ENCODE data around the gene LSAMP.

Gene LSAMP

DNA sequence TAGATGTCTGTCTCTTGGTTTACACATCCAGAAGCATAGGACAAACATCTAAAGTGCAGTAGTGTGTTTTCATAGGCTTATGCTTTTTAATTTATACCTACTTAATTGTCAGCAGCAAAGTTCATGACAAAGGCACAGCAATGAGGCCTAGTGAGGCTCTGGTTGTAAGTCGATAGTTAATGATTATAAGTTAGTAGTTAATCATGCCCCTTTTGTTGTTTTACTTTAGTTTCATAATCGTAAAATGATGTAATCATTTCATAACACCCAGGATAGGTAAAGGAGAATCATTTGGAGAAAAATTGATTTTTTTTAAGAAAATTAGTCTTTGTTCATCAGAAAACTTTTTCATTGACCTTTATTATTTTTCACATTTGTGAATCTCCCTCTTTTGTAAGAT is 351.9 kb downstream of the LSAMP start:
- no peak for TF ChIP-seq EZH2phosphoT487 (IDR thresholded peaks at IDR 0.05; ENCODE audit: low read depth)
- TF ChIP-seq, protein P1, sequence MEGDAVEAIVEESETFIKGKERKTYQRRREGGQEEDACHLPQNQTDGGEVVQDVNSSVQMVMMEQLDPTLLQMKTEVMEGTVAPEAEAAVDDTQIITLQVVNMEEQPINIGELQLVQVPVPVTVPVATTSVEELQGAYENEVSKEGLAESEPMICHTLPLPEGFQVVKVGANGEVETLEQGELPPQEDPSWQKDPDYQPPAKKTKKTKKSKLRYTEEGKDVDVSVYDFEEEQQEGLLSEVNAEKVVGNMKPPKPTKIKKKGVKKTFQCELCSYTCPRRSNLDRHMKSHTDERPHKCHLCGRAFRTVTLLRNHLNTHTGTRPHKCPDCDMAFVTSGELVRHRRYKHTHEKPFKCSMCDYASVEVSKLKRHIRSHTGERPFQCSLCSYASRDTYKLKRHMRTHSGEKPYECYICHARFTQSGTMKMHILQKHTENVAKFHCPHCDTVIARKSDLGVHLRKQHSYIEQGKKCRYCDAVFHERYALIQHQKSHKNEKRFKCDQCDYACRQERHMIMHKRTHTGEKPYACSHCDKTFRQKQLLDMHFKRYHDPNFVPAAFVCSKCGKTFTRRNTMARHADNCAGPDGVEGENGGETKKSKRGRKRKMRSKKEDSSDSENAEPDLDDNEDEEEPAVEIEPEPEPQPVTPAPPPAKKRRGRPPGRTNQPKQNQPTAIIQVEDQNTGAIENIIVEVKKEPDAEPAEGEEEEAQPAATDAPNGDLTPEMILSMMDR (IDR thresholded peaks at IDR 0.05; ENCODE audit: low read depth, low read length), result no peak

GRCh38 chr3:116087426-116087825 is 357.9 kb downstream of the LSAMP start:
- Histone ChIP-seq H3K4me1 (ENCODE audit: low read length) (no peaks in the 10 kb centered on the region), H4K20me1 (ENCODE audit: insufficient read depth, low read length) (no peaks in the 10 kb centered on the region), H3K4me2 (ENCODE audit: low read length) (no peak overlapping the region), H3K9ac (ENCODE audit: low read length) (no peak overlapping the region), H3K36me3 (replicated peaks; ENCODE audit: low read depth, low read length) (no peaks in the 10 kb centered on the region), H3K9me3 (ENCODE audit: insufficient read depth, low read length) (no peaks in the 10 kb centered on the region), H3K27me3 (ENCODE audit: low read depth, low read length) (no peaks in the 10 kb centered on the region), H3K79me2 (ENCODE audit: low read length) (no peaks in the 10 kb centered on the region), H2AFZ (ENCODE audit: low read depth, low read length) (no peak overlapping the region), H3K4me3 (ENCODE audit: low read length) (no peak overlapping the region), H3K27ac (ENCODE audit: low read length) (no peak overlapping the region)
- no peak for TF ChIP-seq EZH2phosphoT487 (IDR thresholded peaks at IDR 0.05; ENCODE audit: low read depth)
- TF ChIP-seq, protein P1 (IDR thresholded peaks at IDR 0.05; ENCODE audit: low read depth, low read length), result no peak

More for the DNA sequence above, 351.9 kb downstream of the LSAMP start:
- Histone ChIP-seq H3K36me3 (replicated peaks; ENCODE audit: low read depth, low read length) (no peaks in the 10 kb centered on the region), H3K79me2 (ENCODE audit: low read length) (no peaks in the 10 kb centered on the region), H2AFZ (ENCODE audit: low read depth, low read length) (no peak overlapping the region), H3K9me3 (ENCODE audit: insufficient read depth, low read length) (no peaks in the 10 kb centered on the region), H4K20me1 (ENCODE audit: insufficient read depth, low read length) (no peaks in the 10 kb centered on the region), H3K4me2 (ENCODE audit: low read length) (no peak overlapping the region), H3K4me3 (ENCODE audit: low read length) (no peak overlapping the region), H3K27me3 (ENCODE audit: low read depth, low read length) (no peaks in the 10 kb centered on the region), H3K4me1 (ENCODE audit: low read length) (no peaks in the 10 kb centered on the region), H3K27ac (ENCODE audit: low read length) (no peak overlapping the region), H3K9ac (ENCODE audit: low read length) (no peak overlapping the region)

DNA sequence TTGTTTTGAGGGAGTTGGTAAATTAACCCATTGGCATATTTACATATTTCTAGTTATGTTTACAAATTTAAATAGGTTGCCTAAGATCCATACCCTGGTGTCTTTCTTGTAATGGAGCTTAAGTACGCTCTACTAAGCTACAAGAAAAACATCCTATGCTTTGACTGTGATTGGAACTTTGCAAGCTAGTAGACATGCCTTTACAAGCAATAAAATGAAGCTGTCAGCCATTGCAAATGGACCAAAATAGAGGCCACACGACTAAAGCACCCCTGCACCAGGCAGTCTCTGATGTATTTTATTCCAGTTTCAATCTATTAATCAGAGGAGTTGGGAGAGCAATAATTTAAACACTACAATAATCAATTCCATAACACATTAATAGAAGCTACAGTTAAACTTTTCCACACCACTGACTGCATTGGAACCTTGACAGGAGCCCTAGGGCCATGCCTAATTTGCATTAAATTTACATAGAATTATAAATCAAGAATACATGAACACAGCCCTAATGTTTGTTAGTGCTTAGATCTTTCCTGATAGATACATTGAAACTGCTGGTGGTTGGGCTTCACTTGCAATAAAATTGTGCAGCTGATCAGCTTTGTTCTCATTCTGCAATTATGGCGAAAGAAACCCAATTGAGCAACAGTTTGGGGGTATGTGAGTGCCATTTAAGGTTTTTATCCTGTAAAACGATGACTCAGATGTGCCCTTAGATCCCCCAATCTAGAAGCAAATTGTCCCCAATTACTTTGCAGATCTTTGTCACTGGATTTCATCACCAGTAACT is 360.1 kb downstream of the LSAMP start:
- Histone ChIP-seq H3K4me1 (ENCODE audit: low read length) (no peaks in the 10 kb centered on the region), H3K4me3 (ENCODE audit: low read length) (no peak overlapping the region), H3K36me3 (replicated peaks; ENCODE audit: low read depth, low read length) (no peaks in the 10 kb centered on the region), H3K4me2 (ENCODE audit: low read length) (no peak overlapping the region), H3K9ac (ENCODE audit: low read length) (no peak overlapping the region), H3K27me3 (ENCODE audit: low read depth, low read length) (no peaks in the 10 kb centered on the region), H4K20me1 (ENCODE audit: insufficient read depth, low read length) (no peaks in the 10 kb centered on the region), H3K9me3 (ENCODE audit: insufficient read depth, low read length) (no peaks in the 10 kb centered on the region), H3K27ac (ENCODE audit: low read length) (no peak overlapping the region), H3K79me2 (ENCODE audit: low read length) (no peaks in the 10 kb centered on the region), H2AFZ (ENCODE audit: low read depth, low read length) (no peak overlapping the region)
- TF ChIP-seq, protein P1 (IDR thresholded peaks at IDR 0.05; ENCODE audit: low read depth, low read length), result no peak
- TF ChIP-seq EZH2phosphoT487 (IDR thresholded peaks at IDR 0.05; ENCODE audit: low read depth), result no peak

GRCh38 chr3:116083683-116084082 is 361.6 kb downstream of the LSAMP start:
- TF ChIP-seq, protein P1 (IDR thresholded peaks at IDR 0.05; ENCODE audit: low read depth, low read length), result no peak
- no peak for TF ChIP-seq EZH2phosphoT487 (IDR thresholded peaks at IDR 0.05; ENCODE audit: low read depth)
- Histone ChIP-seq H4K20me1 (ENCODE audit: insufficient read depth, low read length) (no peaks in the 10 kb centered on the region), H3K36me3 (replicated peaks; ENCODE audit: low read depth, low read length) (no peaks in the 10 kb centered on the region), H2AFZ (ENCODE audit: low read depth, low read length) (no peak overlapping the region), H3K9me3 (ENCODE audit: insufficient read depth, low read length) (no peaks in the 10 kb centered on the region), H3K27me3 (ENCODE audit: low read depth, low read length) (no peaks in the 10 kb centered on the region), H3K4me2 (ENCODE audit: low read length) (no peak overlapping the region), H3K27ac (ENCODE audit: low read length) (no peak overlapping the region), H3K79me2 (ENCODE audit: low read length) (no peaks in the 10 kb centered on the region), H3K4me3 (ENCODE audit: low read length) (no peak overlapping the region), H3K9ac (ENCODE audit: low read length) (no peak overlapping the region), H3K4me1 (ENCODE audit: low read length) (no peaks in the 10 kb centered on the region)
